HepG2 (cell line): ENCODE measurements around the gene UBE2D3. TPM values are rescaled to one million over a fixed set of nuclear protein-coding genes. Genes with fewer than 3 reads are reported as not detected.

Experiments used
- CEBPG ChIP-seq: IDR thresholded peaks from 2 replicates; pipeline ENCODE4 v1.6.1; 2016
- EP300 ChIP-seq, 3 experiments: sonication (generic) in 1 of 3; formaldehyde crosslinking in 1 of 3; IDR thresholded peaks; 2 replicates each; pipeline versions ENCODE4 v1.5.1 to v1.6.1; 2011 to 2020; ENCODE audit warnings: low read depth in 2 of 3, low read length in 2 of 3, borderline replicate concordance in 1 of 3, improper control_type of control experiment in 1 of 3, mild to moderate bottlenecking in 1 of 3, missing genetic modification reagents in 1 of 3, moderate library complexity in 1 of 3
- GABPB1 ChIP-seq: IDR thresholded peaks from 2 replicates; pipeline ENCODE4 v1.6.1; 2016; ENCODE audit warnings: mild to moderate bottlenecking, missing genetic modification reagents, moderate library complexity, missing compliant biosample characterization
- MATR3 ChIP-seq: sonication (generic); formaldehyde crosslinking; IDR thresholded peaks from 2 replicates; pipeline ENCODE4 v1.4.0; 2020; ENCODE audit warnings: missing genetic modification reagents
- SIX1 ChIP-seq: sonication (generic); formaldehyde crosslinking; IDR thresholded peaks from 2 replicates; pipeline ENCODE4 v1.4.0; 2020; ENCODE audit warnings: missing genetic modification reagents, borderline replicate concordance
- SP2 ChIP-seq: sonication (generic); formaldehyde crosslinking; IDR thresholded peaks from 2 replicates; pipeline ENCODE4 v1.5.1; 2020; ENCODE audit warnings: mild to moderate bottlenecking, missing genetic modification reagents
- TBP ChIP-seq: sonication (generic); formaldehyde crosslinking; IDR thresholded peaks from 2 replicates; pipeline ENCODE4 v1.5.0; 2020; ENCODE audit warnings: missing genetic modification reagents
- ZBTB21 ChIP-seq: sonication (generic); formaldehyde crosslinking; IDR thresholded peaks from 2 replicates; pipeline ENCODE4 v1.4.0; 2020; ENCODE audit warnings: missing genetic modification reagents
- ZBTB38 ChIP-seq: sonication (generic); formaldehyde crosslinking; IDR thresholded peaks from 2 replicates; pipeline ENCODE4 v1.5.1; 2020; ENCODE audit warnings: mild to moderate bottlenecking, missing genetic modification reagents
- ZEB1 ChIP-seq: IDR thresholded peaks from 2 replicates; pipeline ENCODE4 v1.6.1; 2012; ENCODE audit warnings: mild to moderate bottlenecking, low read depth, inconsistent platforms; ENCODE audit not compliant: insufficient replicate concordance
- ZFP90 ChIP-seq: sonication (generic); formaldehyde crosslinking; IDR thresholded peaks from 2 replicates; pipeline ENCODE4 v1.8.0; 2022; ENCODE audit warnings: missing genetic modification reagents, mild to moderate bottlenecking, inconsistent platforms, borderline replicate concordance
- ZMYM3 ChIP-seq: sonication (generic); formaldehyde crosslinking; IDR thresholded peaks from 2 replicates; pipeline ENCODE4 v1.5.1; 2020; ENCODE audit warnings: mild to moderate bottlenecking, missing genetic modification reagents
- ZNF329 ChIP-seq: sonication (generic); formaldehyde crosslinking; IDR thresholded peaks from 2 replicates; pipeline ENCODE4 v1.9.0; 2021; ENCODE audit warnings: low read depth, mild to moderate bottlenecking, missing genetic modification reagents
- ZNF484 ChIP-seq: sonication (generic); formaldehyde crosslinking; IDR thresholded peaks from 2 replicates; pipeline ENCODE4 v1.5.1; 2020; ENCODE audit warnings: mild to moderate bottlenecking, low read depth, missing genetic modification reagents, borderline replicate concordance
- ZNF776 ChIP-seq: sonication (generic); formaldehyde crosslinking; IDR thresholded peaks from 2 replicates; pipeline ENCODE4 v1.4.0; 2020; ENCODE audit warnings: mild to moderate bottlenecking, missing genetic modification reagents
- polyA plus RNA-seq, 8 experiments: library from polyadenylated mRNA; depleted of rRNA in 3 of 8; stranded (reverse) in 7 of 8; unstranded in 1 of 8; fragments of >200 nt; fragmentation: Illumina TruSeq in 4 of 8; extraction: Trizol in 4 of 8; gene quantifications; 2 replicates each; pipeline versions ENCODE4 v1.2.1 to v1.2.3, GENCODE V29; 2011 to 2016; ENCODE audit warnings: low read depth in 4 of 8, missing spikeins in 1 of 8, mixed read lengths in 1 of 8; ENCODE audit not compliant: insufficient read depth in 1 of 8
- total RNA-seq, 5 experiments: library from RNA; depleted of rRNA; stranded (reverse); fragments of >200 nt; fragmentation: Illumina TruSeq; extraction: Trizol; gene quantifications; 2 replicates each; pipeline ENCODE4 v1.2.3, GENCODE V29; 2016; ENCODE audit warnings: low read depth in 1 of 5
- TF ChIP-seq, protein P1 (sequence below): sonication (generic); formaldehyde crosslinking; IDR thresholded peaks from 2 replicates; pipeline ENCODE4 v1.4.0; 2020; ENCODE audit warnings: low read depth, missing genetic modification reagents
- TF ChIP-seq, protein P2 (sequence below): IDR thresholded peaks from 2 replicates; pipeline ENCODE4 v1.6.1; 2016; ENCODE audit warnings: missing compliant biosample characterization, missing genetic modification reagents, borderline replicate concordance
- TF ChIP-seq, protein P3 (sequence below): sonication (generic); formaldehyde crosslinking; IDR thresholded peaks from 2 replicates; pipeline ENCODE4 v1.8.0; 2022; ENCODE audit warnings: mild to moderate bottlenecking, missing genetic modification reagents, borderline replicate concordance
- TF ChIP-seq, protein P4 (sequence below): sonication (generic); formaldehyde crosslinking; IDR thresholded peaks from 2 replicates; pipeline ENCODE4 v1.4.0; 2020; ENCODE audit warnings: missing genetic modification reagents, borderline replicate concordance

UBE2D3 gene
- total and polyA plus RNA-seq, 2 of the 13 experiments (the other 11 are each of a cell fraction or from before 2014, with no cell fraction given): 224 to 293 TPM

DNA sequence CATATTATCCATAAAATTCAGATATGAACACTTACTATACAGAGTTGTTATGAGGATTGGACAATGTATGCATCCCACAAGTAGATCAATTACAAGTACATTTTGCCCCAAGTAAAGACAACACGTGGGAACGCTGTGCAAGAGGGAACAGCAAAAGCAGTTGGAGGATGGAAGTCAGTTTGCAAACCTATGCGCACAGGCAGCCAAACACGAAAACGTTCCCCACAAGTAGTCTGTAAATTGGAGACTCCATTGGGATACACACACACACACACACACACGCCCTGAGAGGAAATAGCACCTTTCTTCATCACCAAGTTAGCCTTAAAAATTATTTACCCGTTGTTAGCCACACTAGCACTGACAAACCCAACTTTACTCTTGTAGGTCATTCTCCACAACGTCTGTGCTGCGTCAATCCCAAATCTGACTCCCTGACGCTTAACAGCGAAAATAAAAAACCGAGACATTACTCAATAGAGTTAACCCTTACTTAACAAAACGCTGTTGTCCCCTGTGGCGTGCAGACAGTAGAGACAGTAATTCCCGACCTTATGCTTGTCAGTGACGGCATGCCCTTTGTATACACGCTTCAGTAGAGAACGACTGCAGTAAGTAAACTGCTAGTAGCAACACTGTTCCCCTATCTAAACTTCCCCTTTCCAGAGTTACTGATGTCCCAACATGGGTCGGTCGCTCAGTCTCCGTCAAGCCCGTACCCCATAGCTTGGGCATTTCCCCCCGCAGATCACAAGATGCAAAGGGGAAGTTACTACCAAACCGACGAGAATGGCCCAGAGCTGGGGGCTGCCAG is 67.3 kb downstream of the UBE2D3 start (continued):
- TF ChIP-seq, protein P1, sequence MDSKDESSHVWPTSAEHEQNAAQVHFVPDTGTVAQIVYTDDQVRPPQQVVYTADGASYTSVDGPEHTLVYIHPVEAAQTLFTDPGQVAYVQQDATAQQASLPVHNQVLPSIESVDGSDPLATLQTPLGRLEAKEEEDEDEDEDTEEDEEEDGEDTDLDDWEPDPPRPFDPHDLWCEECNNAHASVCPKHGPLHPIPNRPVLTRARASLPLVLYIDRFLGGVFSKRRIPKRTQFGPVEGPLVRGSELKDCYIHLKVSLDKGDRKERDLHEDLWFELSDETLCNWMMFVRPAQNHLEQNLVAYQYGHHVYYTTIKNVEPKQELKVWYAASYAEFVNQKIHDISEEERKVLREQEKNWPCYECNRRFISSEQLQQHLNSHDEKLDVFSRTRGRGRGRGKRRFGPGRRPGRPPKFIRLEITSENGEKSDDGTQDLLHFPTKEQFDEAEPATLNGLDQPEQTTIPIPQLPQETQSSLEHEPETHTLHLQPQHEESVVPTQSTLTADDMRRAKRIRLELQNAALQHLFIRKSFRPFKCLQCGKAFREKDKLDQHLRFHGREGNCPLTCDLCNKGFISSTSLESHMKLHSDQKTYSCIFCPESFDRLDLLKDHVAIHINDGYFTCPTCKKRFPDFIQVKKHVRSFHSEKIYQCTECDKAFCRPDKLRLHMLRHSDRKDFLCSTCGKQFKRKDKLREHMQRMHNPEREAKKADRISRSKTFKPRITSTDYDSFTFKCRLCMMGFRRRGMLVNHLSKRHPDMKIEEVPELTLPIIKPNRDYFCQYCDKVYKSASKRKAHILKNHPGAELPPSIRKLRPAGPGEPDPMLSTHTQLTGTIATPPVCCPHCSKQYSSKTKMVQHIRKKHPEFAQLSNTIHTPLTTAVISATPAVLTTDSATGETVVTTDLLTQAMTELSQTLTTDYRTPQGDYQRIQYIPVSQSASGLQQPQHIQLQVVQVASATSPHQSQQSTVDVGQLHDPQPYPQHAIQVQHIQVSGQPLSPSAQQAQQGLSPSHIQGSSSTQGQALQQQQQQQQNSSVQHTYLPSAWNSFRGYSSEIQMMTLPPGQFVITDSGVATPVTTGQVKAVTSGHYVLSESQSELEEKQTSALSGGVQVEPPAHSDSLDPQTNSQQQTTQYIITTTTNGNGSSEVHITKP (CRISPR knock-in tag): no peak
- no peak for TF ChIP-seq ZNF484 (CRISPR knock-in tag)
- TF ChIP-seq ZFP90 (CRISPR knock-in tag): 0 out of 2 replicates have a peak, but pooled peaks have one; percentile 1
- TF ChIP-seq GABPB1: no peak
- no peak for TF ChIP-seq EP300 (IDR thresholded peaks at IDR 0.05; ENCODE audit: low read depth in 2 of 2, low read length in 2 of 2)
- TF ChIP-seq EP300 (CRISPR knock-in tag; IDR thresholded peaks at IDR 0.05; ENCODE audit: borderline replicate concordance): 0 out of 2 replicates have a peak, but pooled peaks have one; percentile 1
- TF ChIP-seq, protein P2, sequence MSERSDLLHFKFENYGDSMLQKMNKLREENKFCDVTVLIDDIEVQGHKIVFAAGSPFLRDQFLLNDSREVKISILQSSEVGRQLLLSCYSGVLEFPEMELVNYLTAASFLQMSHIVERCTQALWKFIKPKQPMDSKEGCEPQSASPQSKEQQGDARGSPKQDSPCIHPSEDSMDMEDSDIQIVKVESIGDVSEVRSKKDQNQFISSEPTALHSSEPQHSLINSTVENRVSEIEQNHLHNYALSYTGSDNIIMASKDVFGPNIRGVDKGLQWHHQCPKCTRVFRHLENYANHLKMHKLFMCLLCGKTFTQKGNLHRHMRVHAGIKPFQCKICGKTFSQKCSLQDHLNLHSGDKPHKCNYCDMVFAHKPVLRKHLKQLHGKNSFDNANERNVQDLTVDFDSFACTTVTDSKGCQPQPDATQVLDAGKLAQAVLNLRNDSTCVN (CRISPR knock-in tag): no peak
- peak; percentile 29; the same call in 1 of the 2 replicates for TF ChIP-seq CEBPG (CRISPR knock-in tag)
- TF ChIP-seq ZMYM3: peak; percentile 47; the same call in 1 of the 2 replicates
- no peak for TF ChIP-seq ZBTB38 (CRISPR knock-in tag)
- TF ChIP-seq, protein P3, sequence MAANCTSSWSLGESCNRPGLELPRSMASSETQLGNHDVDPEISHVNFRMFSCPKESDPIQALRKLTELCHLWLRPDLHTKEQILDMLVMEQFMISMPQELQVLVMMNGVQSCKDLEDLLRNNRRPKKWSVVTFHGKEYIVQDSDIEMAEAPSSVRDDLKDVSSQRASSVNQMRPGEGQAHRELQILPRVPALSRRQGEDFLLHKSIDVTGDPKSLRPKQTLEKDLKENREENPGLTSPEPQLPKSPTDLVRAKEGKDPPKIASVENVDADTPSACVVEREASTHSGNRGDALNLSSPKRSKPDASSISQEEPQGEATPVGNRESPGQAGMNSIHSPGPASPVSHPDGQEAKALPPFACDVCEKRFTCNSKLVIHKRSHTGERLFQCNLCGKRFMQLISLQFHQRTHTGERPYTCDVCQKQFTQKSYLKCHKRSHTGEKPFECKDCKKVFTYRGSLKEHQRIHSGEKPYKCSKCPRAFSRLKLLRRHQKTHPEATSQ (CRISPR knock-in tag): no peak
- no peak for TF ChIP-seq ZNF776 (CRISPR knock-in tag)
- TF ChIP-seq, protein P4, sequence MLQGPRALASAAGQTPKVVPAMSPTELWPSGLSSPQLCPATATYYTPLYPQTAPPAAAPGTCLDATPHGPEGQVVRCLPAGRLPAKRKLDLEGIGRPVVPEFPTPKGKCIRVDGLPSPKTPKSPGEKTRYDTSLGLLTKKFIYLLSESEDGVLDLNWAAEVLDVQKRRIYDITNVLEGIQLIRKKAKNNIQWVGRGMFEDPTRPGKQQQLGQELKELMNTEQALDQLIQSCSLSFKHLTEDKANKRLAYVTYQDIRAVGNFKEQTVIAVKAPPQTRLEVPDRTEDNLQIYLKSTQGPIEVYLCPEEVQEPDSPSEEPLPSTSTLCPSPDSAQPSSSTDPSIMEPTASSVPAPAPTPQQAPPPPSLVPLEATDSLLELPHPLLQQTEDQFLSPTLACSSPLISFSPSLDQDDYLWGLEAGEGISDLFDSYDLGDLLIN: no peak
- no peak for TF ChIP-seq ZNF329 (CRISPR knock-in tag)
- no peak for TF ChIP-seq ZBTB21 (CRISPR knock-in tag)
- TF ChIP-seq SIX1 (CRISPR knock-in tag): no peak
- no peak for TF ChIP-seq MATR3 (CRISPR knock-in tag)
- TF ChIP-seq TBP (CRISPR knock-in tag): no peak
- TF ChIP-seq SP2 (CRISPR knock-in tag): no peak
- TF ChIP-seq ZEB1: no peak
